MM.1S (cell line): ENCODE results near the gene CRB1.
A peak's percentile ranks its signal among the peaks of the same experiment; 100 is the strongest.

Experiments used
- DNase-seq: peaks from one replicate; pipeline ENCODE4 v3.0.0-alpha.2; 2015
- H2AFZ ChIP-seq: fragments of 300-600 bp; sonication (generic); 2 replicates; pipeline ENCODE4 v1.6.0; 2016; ENCODE audit warnings: antibody characterized with exemption, low read length
- H3F3A ChIP-seq: fragments of 300-600 bp; sonication (generic); 2 replicates; pipeline ENCODE4 v1.6.1; 2016; ENCODE audit warnings: mild to moderate bottlenecking, antibody characterized with exemption, low read length, moderate library complexity, mixed read lengths; ENCODE audit not compliant: insufficient read depth
- H3K27ac ChIP-seq: fragments of 300-600 bp; sonication (generic); 2 replicates; pipeline ENCODE4 v1.5.1; 2016; ENCODE audit warnings: mild to moderate bottlenecking, low read length
- H3K27me3 ChIP-seq: fragments of 300-600 bp; sonication (generic); replicated peaks from 2 replicates; pipeline ENCODE4 v1.6.0; 2016; ENCODE audit warnings: low read length; ENCODE audit not compliant: insufficient read depth
- H3K36me3 ChIP-seq: fragments of 300-600 bp; sonication (generic); replicated peaks from 2 replicates; pipeline ENCODE4 v1.6.1; 2016; ENCODE audit warnings: mild to moderate bottlenecking, low read length, mixed read lengths; ENCODE audit not compliant: insufficient read depth
- H3K4me1 ChIP-seq: fragments of 300-600 bp; sonication (generic); 2 replicates; pipeline ENCODE4 v1.6.1; 2016; ENCODE audit warnings: low read length, mixed read lengths
- H3K4me2 ChIP-seq: fragments of 300-600 bp; sonication (generic); 2 replicates; pipeline ENCODE4 v1.6.0; 2016; ENCODE audit warnings: low read depth, low read length
- H3K4me3 ChIP-seq: fragments of 300-600 bp; sonication (generic); 2 replicates; pipeline ENCODE4 v1.5.1; 2016; ENCODE audit warnings: low read length, mixed read lengths
- H3K79me2 ChIP-seq: fragments of 300-600 bp; sonication (generic); 2 replicates; pipeline ENCODE4 v1.6.1; 2016; ENCODE audit warnings: mixed run types, low read length, mixed read lengths
- H3K9ac ChIP-seq: fragments of 300-600 bp; sonication (generic); 2 replicates; pipeline ENCODE4 v1.6.1; 2016; ENCODE audit warnings: low read length, mixed read lengths
- H3K9me2 ChIP-seq: fragments of 300-600 bp; sonication (generic); replicated peaks from 2 replicates; pipeline ENCODE4 v1.6.1; 2016; ENCODE audit warnings: mild to moderate bottlenecking, low read length, mixed read lengths; ENCODE audit not compliant: insufficient read depth
- H3K9me3 ChIP-seq: fragments of 300-600 bp; sonication (generic); replicated peaks from 2 replicates; pipeline ENCODE4 v1.6.1; 2016; ENCODE audit warnings: mild to moderate bottlenecking, low read length, mixed read lengths; ENCODE audit not compliant: insufficient read depth
- H4K20me1 ChIP-seq: fragments of 300-600 bp; sonication (generic); 2 replicates; pipeline ENCODE4 v1.6.1; 2016; ENCODE audit warnings: mild to moderate bottlenecking, low read length, moderate library complexity, mixed read lengths; ENCODE audit not compliant: insufficient read depth
- EZH2 ChIP-seq: fragments of 300-600 bp; sonication (generic); optimal IDR thresholded peaks from 2 replicates; pipeline ENCODE3; 2017; ENCODE audit warnings: low read depth, mild to moderate bottlenecking, antibody characterized with exemption, low read length, mixed read lengths
- EZH2phosphoT487 ChIP-seq: fragments of 300-600 bp; sonication (generic); IDR thresholded peaks from 2 replicates; pipeline ENCODE4 v1.6.1; 2018; ENCODE audit warnings: antibody characterized with exemption, low read length
- TF ChIP-seq, protein P1 (sequence below): fragments of 300-600 bp; sonication (generic); IDR thresholded peaks from 2 replicates; pipeline ENCODE4 v1.5.1; 2016; ENCODE audit warnings: antibody characterized with exemption, low read length, mixed read lengths

The CRB1 gene

DNA sequence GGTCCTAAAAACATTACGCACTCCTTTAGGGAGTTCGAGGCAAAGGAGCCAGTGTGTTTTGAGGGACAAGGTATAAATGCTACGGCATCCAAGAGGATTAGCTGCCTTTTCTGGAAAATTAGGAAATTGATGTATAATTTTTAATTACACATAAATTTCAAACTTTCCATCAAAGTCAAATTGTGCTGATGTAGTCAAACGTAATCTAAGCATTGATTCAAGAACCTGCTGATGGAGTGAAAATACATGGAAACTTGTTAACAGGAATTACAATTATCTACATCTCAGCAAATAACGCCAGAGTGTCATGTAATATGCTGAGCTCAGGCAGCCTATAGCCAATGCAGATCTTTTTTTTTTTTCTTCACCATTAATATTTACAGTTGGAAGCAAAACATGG is 194.5 kb downstream of the CRB1 start:
- no peaks in the 10 kb centered on the region for H3K9me2 ChIP-seq
- no peak for TF ChIP-seq EZH2
- TF ChIP-seq EZH2phosphoT487, result no peak
- TF ChIP-seq, protein P1, sequence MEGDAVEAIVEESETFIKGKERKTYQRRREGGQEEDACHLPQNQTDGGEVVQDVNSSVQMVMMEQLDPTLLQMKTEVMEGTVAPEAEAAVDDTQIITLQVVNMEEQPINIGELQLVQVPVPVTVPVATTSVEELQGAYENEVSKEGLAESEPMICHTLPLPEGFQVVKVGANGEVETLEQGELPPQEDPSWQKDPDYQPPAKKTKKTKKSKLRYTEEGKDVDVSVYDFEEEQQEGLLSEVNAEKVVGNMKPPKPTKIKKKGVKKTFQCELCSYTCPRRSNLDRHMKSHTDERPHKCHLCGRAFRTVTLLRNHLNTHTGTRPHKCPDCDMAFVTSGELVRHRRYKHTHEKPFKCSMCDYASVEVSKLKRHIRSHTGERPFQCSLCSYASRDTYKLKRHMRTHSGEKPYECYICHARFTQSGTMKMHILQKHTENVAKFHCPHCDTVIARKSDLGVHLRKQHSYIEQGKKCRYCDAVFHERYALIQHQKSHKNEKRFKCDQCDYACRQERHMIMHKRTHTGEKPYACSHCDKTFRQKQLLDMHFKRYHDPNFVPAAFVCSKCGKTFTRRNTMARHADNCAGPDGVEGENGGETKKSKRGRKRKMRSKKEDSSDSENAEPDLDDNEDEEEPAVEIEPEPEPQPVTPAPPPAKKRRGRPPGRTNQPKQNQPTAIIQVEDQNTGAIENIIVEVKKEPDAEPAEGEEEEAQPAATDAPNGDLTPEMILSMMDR, result no peak
- no peaks in the 10 kb centered on the region for H4K20me1 ChIP-seq
- no peak overlapping the region for H3K27ac ChIP-seq
- H3F3A ChIP-seq, result no peaks in the 10 kb centered on the region
- H3K9me3 ChIP-seq, result no peaks in the 10 kb centered on the region
- H3K9ac ChIP-seq, result no peak overlapping the region
- H2AFZ ChIP-seq, result no peak overlapping the region
- no peaks in the 10 kb centered on the region for H3K79me2 ChIP-seq
- H3K4me2 ChIP-seq, result no peak overlapping the region
- peaks cover 17% of the 10 kb centered on the region for H3K4me1 ChIP-seq
- no peak for DNase-seq
- no peaks in the 10 kb centered on the region for H3K36me3 ChIP-seq
- no peaks in the 10 kb centered on the region for H3K27me3 ChIP-seq
- H3K4me3 ChIP-seq, result no peak overlapping the region

DNA sequence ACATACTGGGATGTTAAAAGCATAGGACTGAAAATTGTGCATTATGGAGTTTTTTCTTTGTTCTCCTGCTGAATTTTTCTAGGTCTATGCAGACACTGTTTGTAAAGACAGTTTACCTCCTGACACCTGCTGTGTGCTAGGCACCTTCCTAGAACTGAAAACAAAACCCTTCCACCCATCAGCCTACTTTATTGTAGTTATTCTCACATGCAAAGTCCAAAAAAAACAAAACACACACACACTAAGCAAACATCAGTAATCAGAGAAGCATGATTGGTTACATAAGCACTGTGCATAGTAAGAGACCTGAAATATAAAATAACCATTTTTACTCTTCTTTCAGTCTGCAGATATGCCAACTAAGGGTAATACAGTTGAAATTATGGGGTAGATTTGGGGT is 195.1 kb downstream of the CRB1 start:
- Histone ChIP-seq H3K27me3 (no peaks in the 10 kb centered on the region), H3K4me2 (no peak overlapping the region), H3K9me2 (no peaks in the 10 kb centered on the region), H3K79me2 (no peaks in the 10 kb centered on the region), H2AFZ (no peak overlapping the region), H4K20me1 (no peaks in the 10 kb centered on the region), H3K9me3 (no peaks in the 10 kb centered on the region), H3F3A (no peaks in the 10 kb centered on the region), H3K4me3 (no peak overlapping the region), H3K27ac (no peak overlapping the region), H3K4me1 (peaks cover 17% of the 10 kb centered on the region), H3K9ac (no peak overlapping the region), H3K36me3 (no peaks in the 10 kb centered on the region)
- TF ChIP-seq EZH2phosphoT487 (no peak), EZH2 (no peak)
- TF ChIP-seq, protein P1, result no peak
- DNase-seq, result peak; percentile 37

DNA sequence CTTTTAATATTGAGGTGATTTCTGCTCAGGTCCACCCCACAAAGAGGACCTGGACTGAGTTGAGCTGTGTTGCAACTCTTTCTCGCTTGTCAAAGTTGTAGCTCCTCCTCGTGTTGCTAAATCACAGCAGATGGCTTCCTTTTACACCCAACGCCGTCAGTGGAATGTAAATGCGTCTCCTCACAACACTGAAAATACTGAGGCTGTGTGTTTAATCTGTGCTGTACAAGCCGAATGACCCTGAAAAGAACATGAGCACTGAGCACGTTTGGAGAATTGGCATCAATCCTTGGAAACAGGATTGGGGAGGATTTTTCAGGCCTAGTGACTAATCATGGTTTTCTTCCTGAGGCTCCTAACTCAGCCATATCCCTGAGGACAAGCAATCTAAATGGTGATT is 196.0 kb downstream of the CRB1 start:
- Histone ChIP-seq H3K4me3 (no peak overlapping the region), H3K9me2 (no peaks in the 10 kb centered on the region), H3K36me3 (no peaks in the 10 kb centered on the region), H3K4me1 (peaks cover 17% of the 10 kb centered on the region), H3K9ac (no peak overlapping the region), H3K27me3 (no peaks in the 10 kb centered on the region), H2AFZ (no peak overlapping the region), H3K4me2 (no peak overlapping the region), H3K27ac (no peak overlapping the region), H3F3A (no peaks in the 10 kb centered on the region), H4K20me1 (no peaks in the 10 kb centered on the region), H3K9me3 (no peaks in the 10 kb centered on the region), H3K79me2 (no peaks in the 10 kb centered on the region)
- TF ChIP-seq EZH2 (no peak), EZH2phosphoT487 (no peak)
- TF ChIP-seq, protein P1, result no peak
- DNase-seq, result no peak
